ENCODE data around the gene CHMP4B. TPM values are rescaled to one million over a fixed set of nuclear protein-coding genes. Genes with fewer than 3 reads are reported as not detected.
A peak's percentile ranks its signal among the peaks of the same experiment; 100 is the strongest.

Gene CHMP4B
- total and polyA plus RNA-seq, 7 donors = 72.5 to 267 (median 151) TPM

GRCh38 chr20:33838035-33838864 is 27.1 kb downstream of the CHMP4B start:
- Histone ChIP-seq H3K9me3 (no peaks in the 10 kb centered on the region), H3K4me3 (no peak overlapping the region), H3K27ac (peak overlapping the region; percentile 62), H3K27me3 (ENCODE audit: insufficient read depth in 3 of 3, low read length in 2 of 3) (no peaks in the 10 kb centered on the region), H3K4me1 (peaks cover 74% of the 10 kb centered on the region), H3K36me3 (ENCODE audit: insufficient read depth in 1 of 2, low read depth in 1 of 2) (peaks cover 0 to 3% of the 10 kb centered on the region in 2 donors)
- ATAC-seq (peak in 1 of 4 donors; percentile 20), DNase-seq (no peak)
- no peak for TF ChIP-seq CTCF (IDR thresholded peaks at IDR 0.05)
- intact Hi-C loops (cut with DNase I) = no loop called here
- 70 to 74% (median 72%) methylated on average over 8 of the region's 8 CpGs for WGBS, 3 donors

- H3K4me1 ChIP-seq = peaks cover 75% of the 10 kb centered on the region
- peak overlapping the region; percentile 62 for H3K27ac ChIP-seq
- TF ChIP-seq CTCF (IDR thresholded peaks at IDR 0.05) = no peak
- DNase-seq (peak; percentile 30 to 73), ATAC-seq (peak; percentile 68 to 84 (median 78))
- no peaks in the 10 kb centered on the region for H3K9me3 ChIP-seq
- H3K27me3 ChIP-seq (ENCODE audit: insufficient read depth in 3 of 3, low read length in 2 of 3) = no peaks in the 10 kb centered on the region
- no peak overlapping the region for H3K4me3 ChIP-seq
- intact Hi-C loops (cut with DNase I) = no loop called here
- H3K36me3 ChIP-seq (ENCODE audit: insufficient read depth in 1 of 2, low read depth in 1 of 2) = peaks cover 0 to 3% of the 10 kb centered on the region in 2 donors
- 55 to 63% (median 57%) methylated on average over 3 of the region's 3 CpGs for WGBS, 3 donors
These were observed 28.4 kb downstream of the CHMP4B start for GRCh38 chr20:33839591-33839990.

- intact Hi-C loops (cut with DNase I) = no loop called here
- Histone ChIP-seq H3K4me1 (peaks cover 75% of the 10 kb centered on the region), H3K27me3 (ENCODE audit: insufficient read depth in 3 of 3, low read length in 2 of 3) (no peaks in the 10 kb centered on the region), H3K9me3 (no peaks in the 10 kb centered on the region), H3K36me3 (ENCODE audit: insufficient read depth in 1 of 2, low read depth in 1 of 2) (no peaks in the 10 kb centered on the region), H3K27ac (no peak overlapping the region), H3K4me3 (no peak overlapping the region)
- ATAC-seq (no peak), DNase-seq (no peak)
- WGBS, 3 donors = 88 to 90% (median 89%) methylated on average over 7 of the region's 7 CpGs
- TF ChIP-seq CTCF (IDR thresholded peaks at IDR 0.05) = no peak
These were observed 29.0 kb downstream of the CHMP4B start for GRCh38 chr20:33840160-33840559.

- no peaks in the 10 kb centered on the region for H3K27me3 ChIP-seq (ENCODE audit: insufficient read depth in 3 of 3, low read length in 2 of 3)
- peaks cover 77% of the 10 kb centered on the region for H3K4me1 ChIP-seq
- H3K4me3 ChIP-seq = no peak overlapping the region
- H3K27ac ChIP-seq = no peak overlapping the region
- no peak for TF ChIP-seq CTCF (IDR thresholded peaks at IDR 0.05)
- ATAC-seq (no peak), DNase-seq (no peak)
- intact Hi-C loops (cut with DNase I) = no loop called here
- H3K9me3 ChIP-seq = no peaks in the 10 kb centered on the region
- no peaks in the 10 kb centered on the region for H3K36me3 ChIP-seq (ENCODE audit: insufficient read depth in 1 of 2, low read depth in 1 of 2)
- 50 to 66% (median 55%) methylated on average over 4 of the region's 4 CpGs for WGBS, 3 donors
These were observed 29.7 kb downstream of the CHMP4B start for GRCh38 chr20:33840759-33841435.

All from psoas muscle (tissue), 8 donors.